GM23338 (cell line): ENCODE results near the gene THADA. TPM values are rescaled to one million over a fixed set of nuclear protein-coding genes. Genes with fewer than 3 reads are reported as not detected.

Experiments used
- ATAC-seq: fragments of 200-7000 bp; cut with Tn5 transposase; 3 replicates; pipeline ENCODE4 v1.9.1; 2020
- DNase-seq: peaks from one replicate; pipeline ENCODE4 v3.0.0-alpha.2; 2015; ENCODE audit warnings: low spot score
- H2AFZ ChIP-seq: fragments of 200-600 bp; sonication (generic); 2 replicates; pipeline ENCODE4 v1.8.0; 2016; ENCODE audit warnings: antibody characterized with exemption, mild to moderate bottlenecking, moderate library complexity
- H3F3A ChIP-seq: fragments of 200-600 bp; sonication (generic); replicated peaks from 2 replicates; pipeline ENCODE4 v1.8.0; 2017; ENCODE audit warnings: antibody characterized with exemption, mixed run types, low read depth
- H3K27ac ChIP-seq: fragments of 200-600 bp; sonication (generic); 2 replicates; pipeline ENCODE4 v1.6.1; 2016; ENCODE audit warnings: low read depth
- H3K27me3 ChIP-seq: fragments of 200-600 bp; sonication (generic); 2 replicates; pipeline ENCODE4 v1.8.0; 2016; ENCODE audit warnings: mild to moderate bottlenecking, mixed run types, moderate library complexity; ENCODE audit not compliant: insufficient read depth
- H3K36me3 ChIP-seq: fragments of 200-600 bp; sonication (generic); 2 replicates; pipeline ENCODE4 v1.8.0; 2016; ENCODE audit warnings: mild to moderate bottlenecking; ENCODE audit not compliant: insufficient read depth
- H3K4me1 ChIP-seq: fragments of 200-600 bp; sonication (generic); 2 replicates; pipeline ENCODE4 v1.8.0; 2016; ENCODE audit warnings: mild to moderate bottlenecking, moderate library complexity; ENCODE audit not compliant: insufficient read depth
- H3K4me2 ChIP-seq: fragments of 200-600 bp; sonication (generic); 2 replicates; pipeline ENCODE4 v1.7.1; 2017; ENCODE audit warnings: mixed run types
- H3K4me3 ChIP-seq: fragments of 200-600 bp; sonication (generic); 2 replicates; pipeline ENCODE4 v1.6.1; 2016; ENCODE audit warnings: mixed run types
- H3K79me2 ChIP-seq: fragments of 200-600 bp; sonication (generic); replicated peaks from 2 replicates; pipeline ENCODE4 v1.8.0; 2017; ENCODE audit warnings: mild to moderate bottlenecking; ENCODE audit not compliant: insufficient read depth
- H3K9me2 ChIP-seq: fragments of 200-600 bp; sonication (generic); 2 replicates; pipeline ENCODE4 v1.8.0; 2017; ENCODE audit not compliant: insufficient read depth
- H4K20me1 ChIP-seq: fragments of 200-600 bp; sonication (generic); replicated peaks from 2 replicates; pipeline ENCODE4 v1.8.0; 2017; ENCODE audit warnings: mild to moderate bottlenecking; ENCODE audit not compliant: insufficient read depth
- H3K27ac Mint-ChIP-seq: 2 replicates; pipeline ENCODE4 v1.8.0; 2020; ENCODE audit warnings: inconsistent platforms, mild to moderate bottlenecking, moderate library complexity, mixed read lengths
- H3K27me3 Mint-ChIP-seq: 3 replicates; pipeline ENCODE4 v1.8.0; 2022; ENCODE audit warnings: low read depth, mild to moderate bottlenecking, moderate library complexity, mixed read lengths, inconsistent platforms; ENCODE audit not compliant: insufficient read depth, poor library complexity
- H3K36me3 Mint-ChIP-seq: 3 replicates; pipeline ENCODE4 v1.8.0; 2021; ENCODE audit warnings: low read depth, mild to moderate bottlenecking, inconsistent platforms, moderate library complexity, mixed read lengths
- H3K4me1 Mint-ChIP-seq: 3 replicates; pipeline ENCODE4 v1.8.0; 2020; ENCODE audit warnings: mild to moderate bottlenecking, inconsistent platforms, mixed read lengths
- H3K4me3 Mint-ChIP-seq: 3 replicates; pipeline ENCODE4 v1.8.0; 2021; ENCODE audit warnings: moderate library complexity, mild to moderate bottlenecking, inconsistent platforms, mixed read lengths
- H3K9me3 Mint-ChIP-seq: 3 replicates; pipeline ENCODE4 v1.8.0; 2020; ENCODE audit warnings: moderate library complexity, mild to moderate bottlenecking, inconsistent platforms, mixed read lengths
- CREB1 ChIP-seq: fragments of 250-450 bp; sonication (Bioruptor Pico); IDR thresholded peaks from 2 replicates; pipeline ENCODE4 v1.5.0; 2020; ENCODE audit warnings: low read depth, mild to moderate bottlenecking, moderate library complexity
- CTCF ChIP-seq, 2 experiments: fragments of 200-600 bp in 1 of 2; sonication (generic) in 1 of 2; conservative IDR thresholded peaks; 2 replicates each; pipeline versions ENCODE4 v1.5.1 to v1.6.1; 2016 to 2017; ENCODE audit warnings: antibody characterized with exemption in 2 of 2, low read depth in 2 of 2, mild to moderate bottlenecking in 2 of 2, moderate library complexity in 1 of 2
- EZH2 ChIP-seq: fragments of 200-600 bp; sonication (generic); IDR thresholded peaks from one replicate; pipeline ENCODE4 v1.8.0; 2017; ENCODE audit warnings: antibody characterized with exemption, mild to moderate bottlenecking, low read depth; ENCODE audit not compliant: unreplicated experiment
- EZH2phosphoT487 ChIP-seq: fragments of 200-600 bp; sonication (generic); IDR thresholded peaks from one replicate; pipeline ENCODE4 v1.8.1; 2018; ENCODE audit warnings: antibody characterized with exemption; ENCODE audit not compliant: unreplicated experiment
- JUNB ChIP-seq: IDR thresholded peaks from one replicate; pipeline ENCODE4 v1.6.1; 2016; ENCODE audit warnings: antibody characterized with exemption; ENCODE audit not compliant: unreplicated experiment
- STAT1 ChIP-seq: IDR thresholded peaks from one replicate; pipeline ENCODE4 v1.6.1; 2016; ENCODE audit warnings: antibody characterized with exemption; ENCODE audit not compliant: unreplicated experiment
- ZNF114 ChIP-seq: fragments of 250-450 bp; sonication (Bioruptor Pico); IDR thresholded peaks from 2 replicates; pipeline ENCODE4 v1.5.0; 2020; ENCODE audit warnings: mild to moderate bottlenecking, moderate library complexity
- ZNF462 ChIP-seq: fragments of 250-450 bp; sonication (Bioruptor Pico); IDR thresholded peaks from 2 replicates; pipeline ENCODE4 v1.5.0; 2020; ENCODE audit warnings: mild to moderate bottlenecking, moderate library complexity
- polyA plus RNA-seq: library from polyadenylated mRNA; unstranded; fragments of >200 nt; fragmentation: Nextera tagmentation; extraction: Ambion mirVana; gene quantifications from 2 replicates; pipeline ENCODE4 v1.2.1, GENCODE V29; 2016
- total RNA-seq: library from RNA; depleted of rRNA; stranded (reverse); fragments of >200 nt; shearing (Covaris generic); gene quantifications from 2 replicates; pipeline ENCODE4 v1.2.3, GENCODE V29; 2014

THADA gene
- total and polyA plus RNA-seq, 2 experiments from 2014 or later = 17.0 to 30.7 TPM

GRCh38 chr2:43313642-43314017 lies 282.2 kb downstream of the THADA start:
- H3K79me2 ChIP-seq = no peaks in the 10 kb centered on the region
- no peaks in the 10 kb centered on the region for H3K9me2 ChIP-seq
- H3K36me3 Mint-ChIP-seq = no peaks in the 10 kb centered on the region
- H3K27ac ChIP-seq = no peak overlapping the region
- no peak for TF ChIP-seq EZH2phosphoT487
- no peak for TF ChIP-seq JUNB
- TF ChIP-seq EZH2 = no peak
- no peak for TF ChIP-seq CTCF (conservative IDR thresholded peaks at IDR 0.05; ENCODE audit: low read depth in 2 of 2)
- TF ChIP-seq CREB1 = no peak
- TF ChIP-seq STAT1 = no peak
- TF ChIP-seq ZNF462 (CRISPR knock-in tag) = no peak
- no peak for TF ChIP-seq ZNF114 (CRISPR knock-in tag)
- H3K27me3 Mint-ChIP-seq = no peaks in the 10 kb centered on the region
- no peaks in the 10 kb centered on the region for H3K4me1 ChIP-seq
- H3F3A ChIP-seq = no peaks in the 10 kb centered on the region
- no peaks in the 10 kb centered on the region for H3K9me3 Mint-ChIP-seq
- ATAC-seq = no peak
- no peak overlapping the region for H3K4me2 ChIP-seq
- no peak overlapping the region for H3K4me3 ChIP-seq
- no peak overlapping the region for H2AFZ ChIP-seq
- no peaks in the 10 kb centered on the region for H3K36me3 ChIP-seq
- H4K20me1 ChIP-seq = no peaks in the 10 kb centered on the region
- no peak overlapping the region for H3K4me3 Mint-ChIP-seq
- no peaks in the 10 kb centered on the region for H3K4me1 Mint-ChIP-seq
- no peak overlapping the region for H3K27ac Mint-ChIP-seq
- H3K27me3 ChIP-seq = no peaks in the 10 kb centered on the region
- no peak for DNase-seq
